Measurements from ENCODE around the gene MSH2.

DNA sequence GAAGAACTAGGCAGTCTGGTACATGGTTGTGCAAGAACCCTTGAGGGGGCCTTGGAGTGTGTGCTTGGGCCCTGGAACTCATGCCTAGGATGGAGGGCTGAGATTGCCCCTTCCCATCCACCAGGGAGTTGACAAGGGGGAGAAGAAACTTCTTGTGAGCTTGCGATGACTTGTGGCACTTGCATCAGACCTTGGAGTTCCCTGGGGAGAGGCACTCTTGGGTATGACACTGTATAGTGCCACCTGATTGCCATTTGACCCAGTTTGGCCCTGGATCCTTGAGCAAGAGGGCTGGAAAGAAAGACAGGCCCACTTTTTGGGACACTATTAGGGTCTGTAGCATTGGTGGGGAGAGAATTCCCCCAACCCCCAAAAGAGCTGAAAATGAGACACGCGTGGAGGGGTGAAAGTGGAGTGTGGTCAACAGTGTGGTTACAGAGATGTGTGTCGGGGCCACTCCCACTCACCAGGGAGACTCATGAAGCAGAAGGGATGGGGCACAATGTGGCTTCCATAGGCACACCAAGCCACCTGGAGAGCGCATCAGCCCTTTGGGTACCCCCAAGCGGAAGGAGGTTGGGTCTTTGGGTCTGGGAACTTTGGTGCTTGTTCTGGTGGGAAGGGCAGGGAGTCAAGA lies 101.3 kb downstream of the MSH2 start:
- TF ChIP-seq, protein P1, sequence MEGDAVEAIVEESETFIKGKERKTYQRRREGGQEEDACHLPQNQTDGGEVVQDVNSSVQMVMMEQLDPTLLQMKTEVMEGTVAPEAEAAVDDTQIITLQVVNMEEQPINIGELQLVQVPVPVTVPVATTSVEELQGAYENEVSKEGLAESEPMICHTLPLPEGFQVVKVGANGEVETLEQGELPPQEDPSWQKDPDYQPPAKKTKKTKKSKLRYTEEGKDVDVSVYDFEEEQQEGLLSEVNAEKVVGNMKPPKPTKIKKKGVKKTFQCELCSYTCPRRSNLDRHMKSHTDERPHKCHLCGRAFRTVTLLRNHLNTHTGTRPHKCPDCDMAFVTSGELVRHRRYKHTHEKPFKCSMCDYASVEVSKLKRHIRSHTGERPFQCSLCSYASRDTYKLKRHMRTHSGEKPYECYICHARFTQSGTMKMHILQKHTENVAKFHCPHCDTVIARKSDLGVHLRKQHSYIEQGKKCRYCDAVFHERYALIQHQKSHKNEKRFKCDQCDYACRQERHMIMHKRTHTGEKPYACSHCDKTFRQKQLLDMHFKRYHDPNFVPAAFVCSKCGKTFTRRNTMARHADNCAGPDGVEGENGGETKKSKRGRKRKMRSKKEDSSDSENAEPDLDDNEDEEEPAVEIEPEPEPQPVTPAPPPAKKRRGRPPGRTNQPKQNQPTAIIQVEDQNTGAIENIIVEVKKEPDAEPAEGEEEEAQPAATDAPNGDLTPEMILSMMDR (IDR thresholded peaks at IDR 0.05), result no peak
- no peak for TF ChIP-seq POLR2AphosphoS5 (IDR thresholded peaks at IDR 0.05)

Data from gastroesophageal sphincter (tissue), 3 donors.